Glomerular visceral epithelial cell (primary cell): ENCODE data around the gene KRTAP19-7.

Experiments
- DNase-seq: peaks from one replicate; pipeline ENCODE4 v3.0.0-alpha.2; 2016; ENCODE audit errors: extremely low spot score

KRTAP19-7 gene

GRCh38 chr21:30561264-30561895, at the start of gene KRTAP19-7:
KRTAP19-7 (minus strand) TSS chr21:30561314; CDS start chr21:30561289, 25 bp downstream.
- DNase-seq, result no peak

DNA sequence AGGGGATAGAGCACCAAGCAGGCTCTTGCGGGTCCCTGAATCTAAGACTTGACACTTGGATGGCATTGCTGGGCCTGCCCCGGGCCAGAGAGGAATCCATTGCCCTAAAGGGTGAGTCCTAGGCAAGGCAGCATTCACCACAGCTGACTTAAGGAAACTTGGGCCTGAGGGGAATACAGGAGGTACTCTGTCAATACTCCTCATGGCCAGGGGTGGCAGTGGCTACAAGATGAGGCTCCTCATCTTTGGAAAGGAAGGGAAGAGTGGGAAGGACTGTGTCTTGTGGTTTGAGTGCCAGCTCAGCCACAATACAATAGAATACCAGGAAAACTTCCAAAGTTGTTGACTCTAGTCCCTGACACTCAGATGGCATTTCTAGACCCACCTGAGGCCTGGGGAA, 44.9 kb upstream of the KRTAP19-7 start:
- DNase-seq, result no peak

DNA sequence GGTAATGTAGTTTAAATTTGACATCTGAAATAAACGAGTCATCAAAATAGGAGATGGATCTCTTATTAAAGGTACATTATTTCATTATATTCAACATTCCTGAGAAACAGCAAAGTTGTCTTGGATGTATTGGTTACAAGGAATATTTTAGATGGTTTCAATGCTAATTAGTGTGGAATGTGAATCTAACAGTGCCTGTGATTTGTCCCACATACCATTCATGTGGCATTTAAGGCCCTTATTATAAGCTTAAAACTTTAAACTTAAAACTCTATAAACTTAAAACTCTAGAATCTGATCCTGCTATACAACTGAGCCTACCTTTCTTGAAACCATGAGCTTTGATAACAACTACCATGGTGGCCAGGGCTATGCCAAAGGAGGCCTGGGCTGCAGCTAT, 39.7 kb upstream of the KRTAP19-7 start, which contains the start of gene KRTAP22-1:
TSS of gene KRTAP22-1 (plus strand) at position 301 of the 400 bp plus-strand sequence.
- no peak for DNase-seq

- DNase-seq, result no peak
Observed at GRCh38 chr21:30598802-30599201, 37.7 kb upstream of the KRTAP19-7 start, which contains the start of gene KRTAP6-2. KRTAP6-2 (minus strand) TSS chr21:30598902; CDS start chr21:30598874, 28 bp downstream.

DNA sequence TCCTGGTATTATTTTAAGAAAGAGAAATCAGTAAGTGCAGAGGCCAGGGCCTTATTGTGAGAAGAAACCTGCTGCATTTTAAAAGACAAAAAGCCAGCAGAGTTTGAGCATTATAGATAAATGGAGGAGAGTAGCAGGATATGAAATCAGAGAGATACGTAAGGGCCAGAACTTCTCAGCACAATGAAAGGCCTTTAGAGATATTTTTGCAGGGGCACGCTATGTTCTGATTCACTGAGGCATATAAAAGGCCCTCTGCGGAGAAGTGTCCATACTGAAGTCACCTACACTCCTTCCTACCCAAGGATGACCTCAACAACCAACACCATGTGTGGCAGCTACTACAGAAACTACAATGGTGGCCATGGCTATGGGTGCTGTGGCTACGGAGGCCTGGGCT, 31.0 kb upstream of the KRTAP19-7 start, which contains the start of gene KRTAP6-3:
TSS of gene KRTAP6-3 (plus strand) at position 301 of the 400 bp plus-strand sequence. CDS start at position 307, 6 bp downstream.
- no peak for DNase-seq

DNA sequence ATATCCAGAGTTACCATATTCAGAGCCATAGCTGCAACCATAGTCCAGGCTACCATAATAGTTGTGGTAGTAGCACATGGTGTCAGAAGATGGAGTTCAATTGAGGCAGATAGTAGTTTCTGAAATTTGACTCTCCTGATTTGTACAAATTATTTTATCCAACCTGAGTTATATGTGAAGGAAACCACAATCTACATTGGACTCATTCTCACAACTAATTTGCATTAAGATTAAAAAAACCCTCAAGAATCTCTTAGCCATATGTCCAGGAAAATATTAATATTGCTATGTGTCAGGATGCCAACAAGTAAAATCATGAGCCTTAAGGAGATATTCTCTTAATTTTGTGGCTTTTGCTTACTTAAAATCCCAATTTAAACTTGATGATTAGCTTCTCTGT, 29.2 kb upstream of the KRTAP19-7 start, which contains the start of gene KRTAP22-2:
TSS of gene KRTAP22-2 (minus strand) at position 101 of the 400 bp plus-strand sequence.
- DNase-seq, result no peak

GRCh38 chr21:30582870-30583269, 21.8 kb upstream of the KRTAP19-7 start:
- DNase-seq, result no peak

- DNase-seq, result no peak
Observed at GRCh38 chr21:30580132-30580531, 19.0 kb upstream of the KRTAP19-7 start.

DNA sequence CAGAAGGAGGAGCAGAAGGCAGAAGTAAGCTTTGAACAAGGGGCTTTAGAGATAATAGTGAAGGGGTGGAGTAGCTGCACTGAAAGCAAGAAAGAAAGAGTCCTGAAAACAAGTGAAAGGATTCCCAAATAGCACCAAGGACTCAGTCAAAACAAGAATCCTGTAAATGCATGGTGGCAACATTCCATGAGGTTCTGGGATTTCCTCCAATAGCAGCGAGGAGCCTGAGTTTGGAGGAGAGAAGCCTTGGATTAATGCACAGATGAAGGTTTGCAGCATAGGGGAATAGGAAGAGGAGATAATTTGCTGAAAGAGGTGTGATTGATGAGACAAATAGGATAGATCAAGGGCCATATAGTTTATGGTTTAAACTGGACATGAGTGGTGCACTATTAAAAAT, 18.2 kb upstream of the KRTAP19-7 start:
- DNase-seq, result no peak

DNA sequence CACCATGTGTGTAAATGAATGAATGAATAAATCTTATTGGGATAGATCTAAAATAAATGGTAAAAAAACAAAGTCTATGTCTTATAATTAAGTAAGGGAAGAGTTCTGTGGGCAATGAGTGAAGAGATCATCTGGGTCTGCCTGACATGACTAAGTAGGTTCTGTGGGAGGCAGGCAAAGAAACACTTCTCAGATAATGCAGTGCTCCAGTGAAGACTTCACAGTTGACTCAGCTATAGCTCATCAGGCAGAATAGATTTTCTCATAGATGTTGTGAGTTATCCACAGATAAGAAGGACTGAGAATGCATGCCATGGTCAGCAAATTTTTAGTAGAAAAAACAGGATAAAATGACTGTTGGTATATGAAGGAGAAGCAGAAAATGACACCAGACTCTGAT, 16.7 kb upstream of the KRTAP19-7 start:
- no peak for DNase-seq

GRCh38 chr21:30567617-30568016, 6.5 kb upstream of the KRTAP19-7 start:
- DNase-seq, result no peak

- DNase-seq, result no peak
Observed at GRCh38 chr21:30563630-30564029, 2.5 kb upstream of the KRTAP19-7 start.

DNA sequence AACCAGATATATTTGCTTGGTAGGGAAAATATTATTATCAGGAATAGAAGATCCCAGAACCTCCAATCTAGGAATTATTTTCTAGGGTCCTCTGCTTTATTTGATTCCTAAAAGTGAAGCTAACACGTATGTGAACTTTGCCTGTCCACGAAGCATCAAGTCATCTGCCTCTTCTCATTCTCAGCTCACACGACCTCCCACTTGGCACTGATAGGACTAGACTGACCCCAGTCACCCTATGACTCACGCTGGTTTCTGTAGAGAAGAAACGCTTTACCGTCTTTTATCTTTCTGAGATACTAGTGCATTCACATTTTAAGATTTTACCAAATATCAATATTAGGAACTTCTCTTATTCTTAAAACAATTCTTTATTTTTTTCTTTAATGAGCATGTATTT, 2.0 kb upstream of the KRTAP19-7 start:
- DNase-seq, result no peak

GRCh38 chr21:30561957-30562356, 843 bp upstream of the KRTAP19-7 start:
- no peak for DNase-seq

GRCh38 chr21:30555095-30555494, 6.0 kb downstream of the KRTAP19-7 start:
- DNase-seq, result no peak

GRCh38 chr21:30552782-30553181, 8.3 kb downstream of the KRTAP19-7 start:
- DNase-seq, result no peak

GRCh38 chr21:30541764-30542163, 19.4 kb downstream of the KRTAP19-7 start, which contains the start of gene KRTAP19-6:
KRTAP19-6 (minus strand) TSS chr21:30541864; CDS start chr21:30541833, 31 bp downstream.
- DNase-seq, result no peak

DNA sequence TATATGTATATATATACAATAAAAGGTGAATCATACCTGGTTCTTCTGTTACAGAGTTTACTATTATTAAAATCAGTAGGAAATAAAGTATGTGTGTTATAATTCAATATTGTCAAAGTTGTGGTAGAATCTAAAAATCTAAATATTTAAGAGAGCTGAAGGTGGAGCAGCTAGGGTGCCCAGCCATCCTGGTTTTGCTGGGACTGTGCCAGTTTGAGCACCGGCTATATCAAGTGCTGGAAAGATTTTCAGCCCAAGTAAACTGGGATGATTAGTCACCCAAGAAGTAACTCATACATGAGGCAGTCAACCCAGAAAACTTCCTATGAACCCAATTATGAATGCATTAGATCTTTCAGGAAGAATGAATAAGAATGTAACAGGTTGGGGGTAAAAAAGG, 42.2 kb downstream of the KRTAP19-7 start:
- no peak for DNase-seq

GRCh38 chr21:30515681-30516080, 45.4 kb downstream of the KRTAP19-7 start:
- DNase-seq, result no peak
